Stomach (tissue), 4 donors: Measurements from ENCODE around the gene FBF1.

Source experiments
- EP300 ChIP-seq: sonication (generic); formaldehyde crosslinking; IDR thresholded peaks from one replicate; pipeline ENCODE4 v1.6.1; 2017; ENCODE audit warnings: antibody characterized with exemption
- POLR2A ChIP-seq, 4 donors: fragments of 450-650 bp; IDR thresholded peaks; one replicate each; pipeline ENCODE4 v1.6.1; 2016; ENCODE audit warnings: antibody characterized with exemption in 4 of 4, control low read depth in 2 of 4, mild to moderate bottlenecking in 1 of 4, moderate library complexity in 1 of 4
- POLR2AphosphoS5 ChIP-seq, 3 donors: sonication (generic); formaldehyde crosslinking; IDR thresholded peaks; one replicate each; pipeline ENCODE4 v1.6.1; 2016; ENCODE audit warnings: antibody characterized with exemption in 3 of 3
- TF ChIP-seq, protein P1 (sequence below), 7 experiments: fragments of 450-650 bp in 4 of 7; fragments of 200-600 bp in 3 of 7; sonication (generic) in 3 of 7; IDR thresholded peaks; one replicate each; pipeline ENCODE4 v1.5.1; 2016 to 2019; ENCODE audit warnings: antibody characterized with exemption in 7 of 7, control low read depth in 2 of 7, mild to moderate bottlenecking in 1 of 7

DNA sequence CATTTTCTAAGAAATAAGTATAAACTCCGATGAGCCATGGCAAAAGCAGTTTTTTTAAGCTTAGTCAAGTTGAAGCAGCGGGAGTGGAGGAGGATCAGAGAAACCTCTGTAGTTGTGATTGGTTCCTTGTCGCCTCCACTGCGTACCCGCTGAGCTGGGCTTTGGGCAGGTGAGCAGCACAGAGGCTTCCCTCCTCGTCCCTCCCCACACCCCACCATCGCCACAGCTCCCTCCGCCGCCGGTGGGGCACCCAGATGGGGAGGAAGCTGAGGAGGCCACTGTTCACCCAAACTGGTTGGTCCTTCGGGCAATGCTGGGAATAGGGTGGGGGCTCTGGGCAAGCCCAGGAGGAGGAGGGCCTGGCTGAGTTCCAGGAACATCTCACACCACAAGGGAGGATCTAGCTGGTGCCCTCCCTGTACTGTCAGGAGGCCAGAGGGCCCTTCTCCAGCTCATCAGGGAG, 31.0 kb downstream of the FBF1 start:
- no peak for TF ChIP-seq EP300
- no peak for TF ChIP-seq POLR2AphosphoS5 (IDR thresholded peaks at IDR 0.05)
- TF ChIP-seq, protein P1, sequence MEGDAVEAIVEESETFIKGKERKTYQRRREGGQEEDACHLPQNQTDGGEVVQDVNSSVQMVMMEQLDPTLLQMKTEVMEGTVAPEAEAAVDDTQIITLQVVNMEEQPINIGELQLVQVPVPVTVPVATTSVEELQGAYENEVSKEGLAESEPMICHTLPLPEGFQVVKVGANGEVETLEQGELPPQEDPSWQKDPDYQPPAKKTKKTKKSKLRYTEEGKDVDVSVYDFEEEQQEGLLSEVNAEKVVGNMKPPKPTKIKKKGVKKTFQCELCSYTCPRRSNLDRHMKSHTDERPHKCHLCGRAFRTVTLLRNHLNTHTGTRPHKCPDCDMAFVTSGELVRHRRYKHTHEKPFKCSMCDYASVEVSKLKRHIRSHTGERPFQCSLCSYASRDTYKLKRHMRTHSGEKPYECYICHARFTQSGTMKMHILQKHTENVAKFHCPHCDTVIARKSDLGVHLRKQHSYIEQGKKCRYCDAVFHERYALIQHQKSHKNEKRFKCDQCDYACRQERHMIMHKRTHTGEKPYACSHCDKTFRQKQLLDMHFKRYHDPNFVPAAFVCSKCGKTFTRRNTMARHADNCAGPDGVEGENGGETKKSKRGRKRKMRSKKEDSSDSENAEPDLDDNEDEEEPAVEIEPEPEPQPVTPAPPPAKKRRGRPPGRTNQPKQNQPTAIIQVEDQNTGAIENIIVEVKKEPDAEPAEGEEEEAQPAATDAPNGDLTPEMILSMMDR (IDR thresholded peaks at IDR 0.05): no peak
- no peak for TF ChIP-seq POLR2A (IDR thresholded peaks at IDR 0.05)
